HG03521 (cell line): ENCODE measurements around the gene HIRIP3.
"Not testable (repeated sequence)": the region's sequence is repeated elsewhere in the genome, so short reads cannot be mapped to it uniquely, and the experiment has no call there.

Source experiments
- ATAC-seq: cut with Tn5 transposase; IDR thresholded peaks from one replicate; pipeline ENCODE4 v1.9.1; 2021; ENCODE audit warnings: mild to moderate bottlenecking, moderate library complexity; ENCODE audit not compliant: unreplicated experiment

The HIRIP3 gene

GRCh38 chr16:30017277-30017656, 21.9 kb upstream of the HIRIP3 start:
- ATAC-seq: no peak

GRCh38 chr16:30016555-30017276, 21.3 kb upstream of the HIRIP3 start:
- no peak for ATAC-seq

GRCh38 chr16:30015450-30015849, 20.0 kb upstream of the HIRIP3 start:
- not testable (repeated sequence) for ATAC-seq

- not testable (repeated sequence) for ATAC-seq
These were observed 17.2 kb upstream of the HIRIP3 start for GRCh38 chr16:30012598-30012997.

- ATAC-seq: no peak
These were observed 16.5 kb upstream of the HIRIP3 start for GRCh38 chr16:30011714-30012504.

GRCh38 chr16:30010844-30011713, 15.7 kb upstream of the HIRIP3 start, which contains the start of gene DOC2A:
Gene DOC2A (minus strand): TSS chr16:30011027. CDS start chr16:30010222, 805 bp downstream.
- ATAC-seq: no peak

GRCh38 chr16:30009990-30010843, 14.8 kb upstream of the HIRIP3 start:
- ATAC-seq: no peak

- ATAC-seq: no peak
These were observed 13.9 kb upstream of the HIRIP3 start for GRCh38 chr16:30009085-30009862.

GRCh38 chr16:30007378-30007895, 12.0 kb upstream of the HIRIP3 start:
- no peak for ATAC-seq

GRCh38 chr16:30006659-30007377, 11.4 kb upstream of the HIRIP3 start:
- no peak for ATAC-seq

- no peak for ATAC-seq
These were observed 10.7 kb upstream of the HIRIP3 start for GRCh38 chr16:30006095-30006473.

- no peak for ATAC-seq
These were observed 10.1 kb upstream of the HIRIP3 start for GRCh38 chr16:30005341-30006094.

GRCh38 chr16:30004811-30005242, 9.4 kb upstream of the HIRIP3 start:
- no peak for ATAC-seq

- ATAC-seq: no peak
These were observed 9.0 kb upstream of the HIRIP3 start for GRCh38 chr16:30004424-30004776.

- no peak for ATAC-seq
These were observed 8.4 kb upstream of the HIRIP3 start for GRCh38 chr16:30003670-30004423.

- no peak for ATAC-seq
These were observed 7.4 kb upstream of the HIRIP3 start for GRCh38 chr16:30002614-30003346.
